ENCODE measurements around the gene VPREB3. TPM values are rescaled to one million over a fixed set of nuclear protein-coding genes. Genes with fewer than 3 reads are reported as not detected.
A peak's percentile ranks its signal among the peaks of the same experiment; 100 is the strongest.

Gene VPREB3
- total and polyA plus RNA-seq, 10 of the 15 experiments (the other 5 are each of a cell fraction or from before 2014, with no cell fraction given), result 0.75 to 79.5 (median 23.8) TPM

GRCh38 chr22:23750367-23750713 lies 3.9 kb downstream of the VPREB3 start:
- Histone ChIP-seq H3K4me3 (peak overlapping the region; percentile 81), H3K27me3 (replicated peaks in 1 of 2; ENCODE audit: control insufficient read depth in 2 of 2, insufficient read depth in 2 of 2, low read length in 1 of 2) (no peaks in the 10 kb centered on the region), H3K9me3 (replicated peaks; ENCODE audit: control insufficient read depth, insufficient read depth, low read length) (no peaks in the 10 kb centered on the region), H3K36me3 (ENCODE audit: control insufficient read depth in 2 of 2, insufficient read depth in 2 of 2, low read length in 1 of 2) (no peaks in the 10 kb centered on the region), H2AFZ (ENCODE audit: control insufficient read depth, low read depth, low read length) (peak overlapping the region; percentile 72), H3K4me2 (ENCODE audit: control insufficient read depth, insufficient read depth) (peak overlapping the region; percentile 73), H3K9ac (ENCODE audit: control insufficient read depth, insufficient read depth, low read length) (peak overlapping the region; percentile 42; the same call in 1 of the 2 replicates), H3K27ac (ENCODE audit: control insufficient read depth, insufficient read depth) (no peak overlapping the region), H3K4me1 (ENCODE audit: control insufficient read depth, insufficient read depth, low read length) (peaks cover 30% of the 10 kb centered on the region), H4K20me1 (ENCODE audit: control insufficient read depth, insufficient read depth) (no peaks in the 10 kb centered on the region), H3K79me2 (ENCODE audit: control insufficient read depth, insufficient read depth, low read length) (no peaks in the 10 kb centered on the region)
- no peak for FAIRE-seq
- ATAC-seq, result no peak
- POLR2A ChIA-PET, result interaction anchor here (1.6 kb wide), 1 partner anchor 34 kb away, joined by 12 read pairs; no protein-coding TSS in a partner anchor
- intact Hi-C loops (cut with micrococcal nuclease; ENCODE audit: unreplicated experiment), result loop anchor here (2.0 kb wide), 1 partner anchor 16 kb away; the partner anchor contains the start of gene CHCHD10
- RAD21 ChIA-PET (ENCODE audit: unreplicated experiment), result interaction anchor here (1.0 to 1.4 kb wide), 3 partner anchors 13 to 37 kb away, joined by 4 to 7 read pairs (median 5); no protein-coding TSS in a partner anchor
- in situ Hi-C loops (cut with MboI), result no loop called here
- 0% methylated on average over 5 of the region's 5 CpGs for WGBS (ENCODE audit: insufficient coverage, insufficient replicate concordance, low lambda C conversion rate, missing lambda C conversion rate)
- TF ChIP-seq HDAC6 (IDR thresholded peaks at IDR 0.05; ENCODE audit: unreplicated experiment) (no peak), MTA3 (IDR thresholded peaks at IDR 0.05; ENCODE audit: borderline replicate concordance, low read length) (no peak), RB1 (IDR thresholded peaks at IDR 0.05; ENCODE audit: borderline replicate concordance) (no peak), DPF2 (IDR thresholded peaks at IDR 0.05) (no peak)
- SMC1A ChIA-PET (ENCODE audit: uncharacterized antibody, unreplicated experiment), result interaction anchor here (0.7 to 1.3 kb wide), 2 partner anchors 97 to 107 kb away, joined by 3 read pairs; partner anchors contain the start of gene SLC2A11
- no TSS peak for BruUV-seq (replicated peaks)
- no peak for DNase-seq (ENCODE audit: low read depth, low spot score)
- CTCF ChIA-PET, result no interaction called here

GRCh38 chr22:23749841-23750301 lies 4.4 kb downstream of the VPREB3 start:
- H3K27me3 ChIP-seq (replicated peaks in 1 of 2; ENCODE audit: control insufficient read depth in 2 of 2, insufficient read depth in 2 of 2, low read length in 1 of 2), result no peaks in the 10 kb centered on the region
- 89% methylated on average over 12 of the region's 12 CpGs for WGBS (ENCODE audit: insufficient coverage, insufficient replicate concordance, low lambda C conversion rate, missing lambda C conversion rate)
- H3K36me3 ChIP-seq (ENCODE audit: control insufficient read depth in 2 of 2, insufficient read depth in 2 of 2, low read length in 1 of 2), result no peaks in the 10 kb centered on the region
- DNase-seq (ENCODE audit: low read depth, low spot score) (no peak), FAIRE-seq (no peak), ATAC-seq (no peak)
- H3K4me3 ChIP-seq, result peak overlapping the region; percentile 81; the same call in 1 of the 2 replicates
- H3K9me3 ChIP-seq (replicated peaks; ENCODE audit: control insufficient read depth, insufficient read depth, low read length), result no peaks in the 10 kb centered on the region
- BruUV-seq (replicated peaks), result TSS peak; percentile 83
- in situ Hi-C loops (cut with MboI) (no loop called here), intact Hi-C loops (cut with micrococcal nuclease; ENCODE audit: unreplicated experiment) (loop anchor here (2.0 kb wide), 1 partner anchor 17 kb away; the partner anchor contains the start of gene CHCHD10)
- CTCF ChIA-PET, result interaction anchor here (1.0 to 1.1 kb wide), 2 partner anchors 12 to 33 kb away, joined by 3 read pairs; no protein-coding TSS in a partner anchor
- H3K4me2 ChIP-seq (ENCODE audit: control insufficient read depth, insufficient read depth), result peak overlapping the region; percentile 73; the same call in 1 of the 2 replicates
- RAD21 ChIA-PET (ENCODE audit: unreplicated experiment), result no interaction called here
- no peak overlapping the region for H3K27ac ChIP-seq (ENCODE audit: control insufficient read depth, insufficient read depth)
- SMC1A ChIA-PET (ENCODE audit: uncharacterized antibody, unreplicated experiment), result interaction anchor here (0.7 to 1.3 kb wide), 3 partner anchors 100 to 131 kb away, joined by 3 read pairs; partner anchors contain the start of gene SLC2A11
- H4K20me1 ChIP-seq (ENCODE audit: control insufficient read depth, insufficient read depth), result no peaks in the 10 kb centered on the region
- H3K79me2 ChIP-seq (ENCODE audit: control insufficient read depth, insufficient read depth, low read length), result no peaks in the 10 kb centered on the region
- TF ChIP-seq CBX5 (IDR thresholded peaks at IDR 0.05; ENCODE audit: low read depth) (no peak), FOXM1 (IDR thresholded peaks at IDR 0.05; ENCODE audit: low read depth, low read length) (no peak), PKNOX1 (IDR thresholded peaks at IDR 0.05) (no peak), ZBED1 (IDR thresholded peaks at IDR 0.05; ENCODE audit: borderline replicate concordance) (no peak), SPI1 (IDR thresholded peaks at IDR 0.05; ENCODE audit: borderline replicate concordance, insufficient read depth, low read depth, low read length) (no peak), PAX5 (IDR thresholded peaks at IDR 0.05; ENCODE audit: borderline replicate concordance, low read depth, low read length) (no peak), POLR2A (IDR thresholded peaks at IDR 0.05; ENCODE audit: low read depth, low read length) (no peak), POLR2AphosphoS5 (IDR thresholded peaks at IDR 0.05; ENCODE audit: low read length) (no peak)
- no peak overlapping the region for H2AFZ ChIP-seq (ENCODE audit: control insufficient read depth, low read depth, low read length)
- peaks cover 30% of the 10 kb centered on the region for H3K4me1 ChIP-seq (ENCODE audit: control insufficient read depth, insufficient read depth, low read length)
- POLR2A ChIA-PET, result interaction anchor here (0.6 to 1.6 kb wide), 4 partner anchors 31 to 171 kb away, joined by 3 to 12 read pairs (median 3); no protein-coding TSS in a partner anchor
- H3K9ac ChIP-seq (ENCODE audit: control insufficient read depth, insufficient read depth, low read length), result no peak overlapping the region

All from GM12878 (cell line).